GM23338 (cell line): ENCODE results near the gene SOX13. TPM values are rescaled to one million over a fixed set of nuclear protein-coding genes. Genes with fewer than 3 reads are reported as not detected.

Source experiments
- polyA plus RNA-seq: library from polyadenylated mRNA; unstranded; fragments of >200 nt; fragmentation: Nextera tagmentation; extraction: Ambion mirVana; gene quantifications from 2 replicates; pipeline ENCODE4 v1.2.1, GENCODE V29; 2016
- total RNA-seq: library from RNA; depleted of rRNA; stranded (reverse); fragments of >200 nt; shearing (Covaris generic); gene quantifications from 2 replicates; pipeline ENCODE4 v1.2.3, GENCODE V29; 2014; rRNA removed

SOX13 gene
- total and polyA plus RNA-seq, 2 experiments from 2014 or later, result 28.6 to 123 TPM

Other genes with a start within 250 kb of the SOX13 start
- gene SNRPE, start 211.5 kb upstream of the SOX13 start, total RNA-seq, result 99.3 and 105 TPM in 2 replicates
- 885 and 904 TPM in 2 replicates for gene SNRPE, start 211.5 kb upstream of the SOX13 start, polyA plus RNA-seq
- 18.9 and 26.2 TPM in 2 replicates for gene ETNK2, start 78.9 kb downstream of the SOX13 start, total RNA-seq
- 7.6 and 9.0 TPM in 2 replicates for gene ETNK2, start 78.9 kb downstream of the SOX13 start, polyA plus RNA-seq
- not detected in 2 replicates for gene REN, start 93.2 kb downstream of the SOX13 start, total RNA-seq
- not detected in 2 replicates for gene REN, start 93.2 kb downstream of the SOX13 start, polyA plus RNA-seq
- 0.70 TPM in 1 of 2 replicates, not detected in the other for gene KISS1, start 123.4 kb downstream of the SOX13 start, total RNA-seq
- gene KISS1, start 123.4 kb downstream of the SOX13 start, polyA plus RNA-seq, result not detected in 2 replicates
- gene GOLT1A, start 140.9 kb downstream of the SOX13 start, total RNA-seq, result 3.0 and 7.0 TPM in 2 replicates
- 7.2 and 10.7 TPM in 2 replicates for gene GOLT1A, start 140.9 kb downstream of the SOX13 start, polyA plus RNA-seq